Mesenchymal stem cell (in vitro differentiated cells and primary cell): ENCODE data around the gene CDK5RAP3.

Experiments used
- DNase-seq: peaks from one replicate; pipeline ENCODE4 v3.0.0-alpha.2; 2013
- H2AFZ ChIP-seq: one replicate; pipeline ENCODE4 v1.6.1; 2013; ENCODE audit warnings: low read depth, mild to moderate bottlenecking, control low read depth, inconsistent platforms, low read length, moderate library complexity
- H2AK5ac ChIP-seq: 2 replicates; pipeline ENCODE4 v1.6.1; 2013; ENCODE audit warnings: low read length, moderate library complexity, mild to moderate bottlenecking, inconsistent platforms; ENCODE audit not compliant: severe bottlenecking
- H2BK120ac ChIP-seq: one replicate; pipeline ENCODE4 v1.6.1; 2013; ENCODE audit warnings: low read depth, mild to moderate bottlenecking, inconsistent platforms, low read length, moderate library complexity
- H2BK12ac ChIP-seq, 2 experiments: one replicate each; pipeline ENCODE4 v1.6.1; 2013; ENCODE audit warnings: inconsistent platforms in 2 of 2, low read length in 2 of 2, mild to moderate bottlenecking in 2 of 2, moderate library complexity in 2 of 2, control low read depth in 1 of 2
- H2BK15ac ChIP-seq: one replicate; pipeline ENCODE4 v1.6.1; 2013; ENCODE audit warnings: mild to moderate bottlenecking, low read depth, inconsistent platforms; ENCODE audit not compliant: poor library complexity, severe bottlenecking
- H2BK5ac ChIP-seq: 2 replicates; pipeline ENCODE4 v1.6.1; 2013; ENCODE audit warnings: low read depth, mild to moderate bottlenecking, low read length, control low read depth, inconsistent platforms; ENCODE audit not compliant: poor library complexity, severe bottlenecking
- H3K14ac ChIP-seq, 2 experiments: one replicate each; pipeline ENCODE4 v1.6.1; 2013; ENCODE audit warnings: inconsistent platforms in 2 of 2, low read length in 2 of 2, control low read depth in 1 of 2, mild to moderate bottlenecking in 1 of 2, moderate library complexity in 1 of 2
- H3K18ac ChIP-seq, 2 experiments: one replicate each; pipeline ENCODE4 v1.6.1; 2013; ENCODE audit warnings: inconsistent platforms in 2 of 2, low read length in 2 of 2, control low read depth in 1 of 2, low read depth in 1 of 2, mild to moderate bottlenecking in 1 of 2
- H3K23ac ChIP-seq, 2 experiments: one replicate each; pipeline ENCODE4 v1.6.1; 2013; ENCODE audit warnings: inconsistent platforms in 2 of 2, low read length in 2 of 2, mild to moderate bottlenecking in 2 of 2, moderate library complexity in 2 of 2, control low read depth in 1 of 2
- H3K27ac ChIP-seq: 2 replicates; pipeline ENCODE4 v1.5.1; 2013; ENCODE audit warnings: mild to moderate bottlenecking, moderate library complexity, low read length, control low read depth, inconsistent platforms; ENCODE audit not compliant: poor library complexity, severe bottlenecking
- H3K27me3 ChIP-seq, 2 experiments: 2 replicates each; pipeline versions ENCODE4 v1.6.1 to v1.7.0; 2013; ENCODE audit warnings: low read length in 2 of 2, mild to moderate bottlenecking in 2 of 2, moderate library complexity in 2 of 2, control low read depth in 1 of 2, inconsistent platforms in 1 of 2; ENCODE audit not compliant: control insufficient read depth in 1 of 2, insufficient read depth in 1 of 2
- H3K36me3 ChIP-seq, 2 experiments: 2 replicates each; pipeline versions ENCODE4 v1.6.1 to v1.7.0; 2013; ENCODE audit warnings: low read length in 2 of 2, control low read depth in 1 of 2, inconsistent platforms in 1 of 2, low read depth in 1 of 2, mild to moderate bottlenecking in 1 of 2; ENCODE audit not compliant: insufficient read depth in 2 of 2, control insufficient read depth in 1 of 2
- H3K4ac ChIP-seq, 2 experiments: one replicate each; pipeline ENCODE4 v1.6.1; 2013; ENCODE audit warnings: inconsistent platforms in 2 of 2, low read length in 2 of 2, mild to moderate bottlenecking in 2 of 2, moderate library complexity in 2 of 2, control low read depth in 1 of 2, low read depth in 1 of 2
- H3K4me1 ChIP-seq: 2 replicates; pipeline ENCODE4 v1.6.1; 2013; ENCODE audit warnings: low read depth, low read length, control low read depth; ENCODE audit not compliant: control insufficient read depth, insufficient read depth
- H3K4me2 ChIP-seq: 2 replicates; pipeline ENCODE4 v1.6.1; 2013; ENCODE audit warnings: low read length, mild to moderate bottlenecking, inconsistent platforms; ENCODE audit not compliant: poor library complexity, severe bottlenecking
- H3K4me3 ChIP-seq, 2 experiments: 2 replicates each; pipeline versions ENCODE4 v1.5.1 to v1.7.0; 2013; ENCODE audit warnings: low read length in 2 of 2, mild to moderate bottlenecking in 2 of 2, control low read depth in 1 of 2, low read depth in 1 of 2; ENCODE audit not compliant: insufficient read depth in 1 of 2
- H3K79me1 ChIP-seq: replicated peaks from 2 replicates; pipeline ENCODE4 v1.6.1; 2013; ENCODE audit warnings: mild to moderate bottlenecking, control low read depth, low read length, inconsistent platforms; ENCODE audit not compliant: poor library complexity, severe bottlenecking
- H3K9ac ChIP-seq: 2 replicates; pipeline ENCODE4 v1.7.0; 2013; ENCODE audit warnings: mild to moderate bottlenecking, low read length, moderate library complexity
- H3K9me3 ChIP-seq: 2 replicates; pipeline ENCODE4 v1.7.0; 2013; ENCODE audit warnings: mild to moderate bottlenecking, low read length; ENCODE audit not compliant: control insufficient read depth
- H4K8ac ChIP-seq: one replicate; pipeline ENCODE4 v1.6.1; 2013; ENCODE audit warnings: inconsistent platforms, mild to moderate bottlenecking, low read length, moderate library complexity
- H4K91ac ChIP-seq: one replicate; pipeline ENCODE4 v1.6.1; 2013; ENCODE audit warnings: mild to moderate bottlenecking, low read length, inconsistent platforms
- WGBS: methylation state at CpG from one replicate; pipeline ENCODE4 v1.1.7; 2013; ENCODE audit warnings: mixed read lengths; 5-methylcytosine and 5-hydroxymethylcytosine counted together

CDK5RAP3 gene

DNA sequence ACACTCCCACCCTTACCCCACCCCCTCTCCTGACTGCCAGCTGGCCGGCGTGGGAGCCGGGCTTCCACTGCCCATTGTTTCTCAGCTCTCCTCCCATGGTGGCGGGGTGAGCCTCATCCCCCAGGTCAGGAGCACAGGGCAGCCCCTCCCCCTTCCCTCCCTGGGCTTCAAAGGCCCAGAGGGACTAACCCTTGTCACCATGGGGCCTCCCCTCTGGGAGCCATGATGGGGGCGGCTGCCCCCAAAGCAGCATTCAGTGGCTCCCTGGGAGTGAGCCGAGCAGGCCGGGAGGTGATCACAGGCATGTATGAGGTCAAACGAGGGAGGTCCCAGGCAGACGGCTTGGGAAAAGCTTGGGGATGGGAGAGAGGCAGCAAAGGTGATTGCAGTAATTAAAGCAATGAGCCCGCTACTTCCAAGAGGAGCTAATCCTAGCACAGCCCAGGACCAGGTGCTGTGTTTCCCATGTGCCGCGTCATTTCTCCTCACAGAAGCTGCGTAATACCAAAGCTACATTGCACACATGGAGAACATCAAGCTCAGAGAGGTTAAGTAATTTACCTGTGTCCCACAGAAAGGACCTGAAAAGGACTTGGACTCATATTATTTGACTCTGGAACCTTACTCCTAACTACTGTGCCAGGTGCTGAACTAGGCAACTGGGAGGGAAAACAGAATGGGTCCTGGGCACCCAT is 24.5 kb downstream of the CDK5RAP3 start:
- no peak overlapping the region for H3K27ac ChIP-seq
- no peak for DNase-seq
- no peak overlapping the region for H2BK15ac ChIP-seq
- peaks cover 14% of the 10 kb centered on the region for H3K4me1 ChIP-seq
- H2BK12ac ChIP-seq: no peak overlapping the region
- H3K14ac ChIP-seq: no peak overlapping the region
- no peak overlapping the region for H3K4me2 ChIP-seq
- no peak overlapping the region for H2AFZ ChIP-seq
- WGBS: 52% methylated on average over 13 of the region's 13 CpGs
- no peak overlapping the region for H3K9ac ChIP-seq
- no peaks in the 10 kb centered on the region for H3K79me1 ChIP-seq
- no peak overlapping the region for H2BK120ac ChIP-seq
- no peak overlapping the region for H2AK5ac ChIP-seq
- H3K36me3 ChIP-seq: no peaks in the 10 kb centered on the region
- no peaks in the 10 kb centered on the region for H3K9me3 ChIP-seq
- no peak overlapping the region for H3K23ac ChIP-seq
- peaks cover 0 to 20% of the 10 kb centered on the region in 2 experiments for H3K27me3 ChIP-seq
- no peak overlapping the region for H3K18ac ChIP-seq
- H4K91ac ChIP-seq: no peak overlapping the region
- no peak overlapping the region for H4K8ac ChIP-seq
- no peak overlapping the region for H2BK5ac ChIP-seq
- no peak overlapping the region for H3K4ac ChIP-seq
- no peak overlapping the region for H3K4me3 ChIP-seq

GRCh38 chr17:47996201-47996600 is 25.3 kb downstream of the CDK5RAP3 start:
- no peak overlapping the region for H2BK5ac ChIP-seq
- H4K91ac ChIP-seq: no peak overlapping the region
- WGBS: 68% methylated on average over 8 of the region's 9 CpGs

DNA sequence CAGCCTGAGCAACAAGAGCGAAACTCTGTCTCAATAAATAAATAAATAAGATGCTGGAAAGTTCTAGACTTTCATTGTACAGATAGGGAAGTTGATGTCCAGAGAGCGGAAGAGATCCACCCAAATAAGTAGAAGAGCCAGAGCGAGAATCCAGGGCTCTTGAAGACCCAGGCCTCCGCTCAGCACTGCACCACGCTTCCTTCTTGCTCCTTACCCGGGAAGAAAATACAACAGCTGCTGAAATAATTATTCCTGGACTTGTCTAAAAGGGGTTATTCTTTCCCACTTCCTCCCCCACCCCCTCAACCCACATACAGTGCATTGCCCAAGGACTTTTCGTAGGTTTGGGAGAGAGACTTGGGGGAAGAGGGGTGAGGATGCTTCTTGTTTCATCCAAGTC is 26.7 kb downstream of the CDK5RAP3 start:
- no peak overlapping the region for H2AFZ ChIP-seq
- no peak overlapping the region for H3K4me3 ChIP-seq
- H3K4ac ChIP-seq: no peak overlapping the region
- H3K36me3 ChIP-seq: no peaks in the 10 kb centered on the region
- H2BK15ac ChIP-seq: no peak overlapping the region
- no peak overlapping the region for H2BK120ac ChIP-seq
- no peak overlapping the region for H3K27ac ChIP-seq
- H3K23ac ChIP-seq: no peak overlapping the region
- 97% methylated on average over 3 of the region's 7 CpGs for WGBS
- no peaks in the 10 kb centered on the region for H3K79me1 ChIP-seq
- DNase-seq: no peak
- no peak overlapping the region for H3K18ac ChIP-seq
- H3K9ac ChIP-seq: no peak overlapping the region
- no peak overlapping the region for H4K91ac ChIP-seq
- H3K14ac ChIP-seq: no peak overlapping the region
- H4K8ac ChIP-seq: no peak overlapping the region
- peaks cover 0 to 20% of the 10 kb centered on the region in 2 experiments for H3K27me3 ChIP-seq
- peaks cover 17% of the 10 kb centered on the region for H3K4me1 ChIP-seq
- no peak overlapping the region for H2BK12ac ChIP-seq
- no peak overlapping the region for H2AK5ac ChIP-seq
- no peak overlapping the region for H3K4me2 ChIP-seq
- no peak overlapping the region for H2BK5ac ChIP-seq
- H3K9me3 ChIP-seq: no peaks in the 10 kb centered on the region

More at GRCh38 chr17:47996201-47996600, 25.3 kb downstream of the CDK5RAP3 start:
- no peak overlapping the region for H3K4me2 ChIP-seq
- no peak for DNase-seq
- no peaks in the 10 kb centered on the region for H3K79me1 ChIP-seq
- H3K4ac ChIP-seq: no peak overlapping the region
- no peak overlapping the region for H2BK120ac ChIP-seq
- no peak overlapping the region for H3K14ac ChIP-seq
- no peak overlapping the region for H3K9ac ChIP-seq
- no peak overlapping the region for H3K27ac ChIP-seq
- H3K4me3 ChIP-seq: no peak overlapping the region
- H4K8ac ChIP-seq: no peak overlapping the region
- H2BK15ac ChIP-seq: no peak overlapping the region
- H2AFZ ChIP-seq: no peak overlapping the region
- H3K36me3 ChIP-seq: no peaks in the 10 kb centered on the region
- no peaks in the 10 kb centered on the region for H3K9me3 ChIP-seq
- H3K23ac ChIP-seq: no peak overlapping the region
- H3K27me3 ChIP-seq: peaks cover 0 to 20% of the 10 kb centered on the region in 2 experiments
- H2BK12ac ChIP-seq: peak overlapping the region in 1 of 2 experiments; percentile 37
- no peak overlapping the region for H3K18ac ChIP-seq
- peaks cover 12% of the 10 kb centered on the region for H3K4me1 ChIP-seq
- no peak overlapping the region for H2AK5ac ChIP-seq

- Histone ChIP-seq H3K36me3 (no peaks in the 10 kb centered on the region), H2BK5ac (no peak overlapping the region), H3K27me3 (peaks cover 0 to 20% of the 10 kb centered on the region in 2 experiments), H3K18ac (peak overlapping the region in 1 of 2 experiments; percentile 14), H3K9ac (no peak overlapping the region), H3K4me3 (no peak overlapping the region), H2AFZ (no peak overlapping the region), H3K23ac (no peak overlapping the region), H3K79me1 (no peaks in the 10 kb centered on the region), H3K4me1 (peaks cover 18% of the 10 kb centered on the region), H2BK15ac (no peak overlapping the region), H4K91ac (no peak overlapping the region), H4K8ac (no peak overlapping the region), H3K14ac (no peak overlapping the region), H3K4ac (no peak overlapping the region), H2BK120ac (no peak overlapping the region), H2BK12ac (peak overlapping the region in 1 of 2 experiments; percentile 15), H2AK5ac (no peak overlapping the region), H3K27ac (no peak overlapping the region), H3K9me3 (no peaks in the 10 kb centered on the region), H3K4me2 (no peak overlapping the region)
- WGBS: 92% methylated on average over 6 of the region's 7 CpGs
- no peak for DNase-seq
These were observed 27.1 kb downstream of the CDK5RAP3 start for GRCh38 chr17:47998044-47998443.
